Stimulated activated CD4-positive, alpha-beta T cell treated with anti-CD3 and anti-CD28 coated beads, Interleukin-4, amount 100 ng/mL, for 48 hours (primary cell): Measurements from ENCODE around the gene SFMBT2.
"Not testable (repeated sequence)": the region's sequence is repeated elsewhere in the genome, so short reads cannot be mapped to it uniquely, and the experiment has no call there.

ENCODE experiments used
- DNase-seq, 2 donors: peaks; one replicate each; pipeline ENCODE4 v3.0.0-alpha.2; 2020; ENCODE audit warnings: low read depth in 2 of 2

Gene SFMBT2

GRCh38 chr10:7184660-7185366 lies 226.0 kb downstream of the SFMBT2 start:
- no peak for DNase-seq

GRCh38 chr10:7184116-7184515 lies 226.7 kb downstream of the SFMBT2 start:
- DNase-seq: not testable (repeated sequence)

- DNase-seq: not testable (repeated sequence)
These were observed 228.5 kb downstream of the SFMBT2 start for GRCh38 chr10:7182327-7182726.

GRCh38 chr10:7181420-7181819 lies 229.4 kb downstream of the SFMBT2 start:
- DNase-seq: no peak

- DNase-seq: no peak
These were observed 231.3 kb downstream of the SFMBT2 start for GRCh38 chr10:7179536-7179935.

GRCh38 chr10:7173948-7174347 lies 236.9 kb downstream of the SFMBT2 start:
- DNase-seq: no peak

- DNase-seq: no peak
These were observed 239.0 kb downstream of the SFMBT2 start for GRCh38 chr10:7171825-7172224.

GRCh38 chr10:7170626-7171322 lies 240.1 kb downstream of the SFMBT2 start:
- no peak for DNase-seq

- DNase-seq: no peak
These were observed 242.4 kb downstream of the SFMBT2 start for GRCh38 chr10:7168414-7168813.

GRCh38 chr10:7165500-7166177 lies 245.2 kb downstream of the SFMBT2 start:
- no peak for DNase-seq

- no peak for DNase-seq
These were observed 245.9 kb downstream of the SFMBT2 start for GRCh38 chr10:7164955-7165354.

- DNase-seq: no peak
These were observed 248.5 kb downstream of the SFMBT2 start for GRCh38 chr10:7162331-7162730.

GRCh38 chr10:7161484-7162250 lies 249.2 kb downstream of the SFMBT2 start:
- no peak for DNase-seq

GRCh38 chr10:7159928-7160327 lies 250.9 kb downstream of the SFMBT2 start:
- no peak for DNase-seq

- no peak for DNase-seq
These were observed 251.3 kb downstream of the SFMBT2 start for GRCh38 chr10:7159517-7159916.

GRCh38 chr10:7157091-7157490 lies 253.7 kb downstream of the SFMBT2 start:
- DNase-seq: no peak

- no peak for DNase-seq
These were observed 257.1 kb downstream of the SFMBT2 start for GRCh38 chr10:7153750-7154149.

GRCh38 chr10:7152982-7153381 lies 257.9 kb downstream of the SFMBT2 start:
- no peak for DNase-seq

- DNase-seq: no peak
These were observed 258.5 kb downstream of the SFMBT2 start for GRCh38 chr10:7152341-7152740.

GRCh38 chr10:7151538-7151937 lies 259.3 kb downstream of the SFMBT2 start:
- DNase-seq: no peak

- DNase-seq: no peak
These were observed 260.5 kb downstream of the SFMBT2 start for GRCh38 chr10:7150349-7150748.

GRCh38 chr10:7146189-7146588 lies 264.6 kb downstream of the SFMBT2 start:
- no peak for DNase-seq
